Fibroblast of mammary gland (primary cell): ENCODE data around the gene ASPHD1.

Source experiments
- DNase-seq: peaks from one replicate; pipeline ENCODE4 v3.0.0-alpha.2; 2010; ENCODE audit warnings: low read depth
- H3K4me3 ChIP-seq: 2 replicates; pipeline ENCODE4 v1.5.1; 2011; ENCODE audit warnings: low read depth, mild to moderate bottlenecking, low read length, moderate library complexity; ENCODE audit not compliant: control insufficient read depth
- CTCF ChIP-seq: conservative IDR thresholded peaks from 2 replicates; pipeline ENCODE4 v1.5.1; 2011; ENCODE audit warnings: low read depth, low read length, inconsistent platforms; ENCODE audit not compliant: control insufficient read depth, insufficient read depth

ASPHD1 gene

DNA sequence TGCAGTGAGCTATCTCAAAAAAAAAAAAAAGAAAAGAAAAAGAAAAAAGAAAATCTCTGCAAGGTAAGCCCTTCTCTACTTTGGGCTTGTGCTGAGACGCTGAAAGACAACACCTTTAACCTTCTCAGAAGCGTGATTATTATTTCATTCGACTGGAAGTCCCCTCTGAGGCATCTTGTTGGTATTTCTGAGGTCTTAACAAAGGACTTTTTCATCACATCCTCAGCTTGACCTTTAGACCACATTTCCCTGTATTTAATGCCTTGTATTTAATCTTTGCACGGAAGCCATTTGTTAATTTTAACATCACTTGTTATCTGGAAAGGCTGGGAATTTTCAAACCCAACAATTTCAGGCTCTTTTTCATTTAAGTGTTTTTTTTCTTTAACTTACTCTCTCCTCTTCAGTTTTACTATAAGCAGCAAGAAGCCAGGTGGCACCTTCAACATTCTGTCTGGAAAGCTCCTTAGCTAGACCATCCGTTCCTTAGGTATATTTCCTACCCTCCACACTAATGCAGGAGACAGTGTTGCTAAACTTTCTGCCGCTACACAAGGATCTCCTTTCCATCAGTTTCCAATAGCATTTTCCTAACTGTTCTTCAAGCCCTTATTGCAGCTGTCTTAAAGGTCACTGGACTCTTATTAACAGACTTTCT lies 15.4 kb downstream of the ASPHD1 start:
- TF ChIP-seq CTCF: no peak
- no peak for DNase-seq
- H3K4me3 ChIP-seq: no peak overlapping the region

DNA sequence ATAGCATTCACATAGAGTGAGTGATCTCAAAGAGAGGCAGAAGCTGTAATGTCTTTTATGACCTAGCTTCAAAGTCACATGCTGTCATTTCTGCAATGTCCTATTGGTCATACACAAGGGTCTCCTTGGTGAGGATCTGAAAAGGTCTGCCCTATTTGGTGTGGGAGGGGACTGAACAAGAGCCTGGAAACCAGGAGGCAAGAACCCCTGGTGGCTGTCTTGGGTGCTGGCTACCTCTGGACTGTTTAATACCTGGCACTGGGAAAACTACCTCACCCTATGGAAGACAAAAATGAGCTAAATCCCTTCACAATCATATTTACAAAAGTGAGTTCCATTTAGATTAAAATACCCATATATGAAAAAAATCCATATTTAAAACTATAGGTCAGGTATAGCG lies 16.7 kb downstream of the ASPHD1 start:
- no peak for TF ChIP-seq CTCF
- no peak for DNase-seq
- no peak overlapping the region for H3K4me3 ChIP-seq

DNA sequence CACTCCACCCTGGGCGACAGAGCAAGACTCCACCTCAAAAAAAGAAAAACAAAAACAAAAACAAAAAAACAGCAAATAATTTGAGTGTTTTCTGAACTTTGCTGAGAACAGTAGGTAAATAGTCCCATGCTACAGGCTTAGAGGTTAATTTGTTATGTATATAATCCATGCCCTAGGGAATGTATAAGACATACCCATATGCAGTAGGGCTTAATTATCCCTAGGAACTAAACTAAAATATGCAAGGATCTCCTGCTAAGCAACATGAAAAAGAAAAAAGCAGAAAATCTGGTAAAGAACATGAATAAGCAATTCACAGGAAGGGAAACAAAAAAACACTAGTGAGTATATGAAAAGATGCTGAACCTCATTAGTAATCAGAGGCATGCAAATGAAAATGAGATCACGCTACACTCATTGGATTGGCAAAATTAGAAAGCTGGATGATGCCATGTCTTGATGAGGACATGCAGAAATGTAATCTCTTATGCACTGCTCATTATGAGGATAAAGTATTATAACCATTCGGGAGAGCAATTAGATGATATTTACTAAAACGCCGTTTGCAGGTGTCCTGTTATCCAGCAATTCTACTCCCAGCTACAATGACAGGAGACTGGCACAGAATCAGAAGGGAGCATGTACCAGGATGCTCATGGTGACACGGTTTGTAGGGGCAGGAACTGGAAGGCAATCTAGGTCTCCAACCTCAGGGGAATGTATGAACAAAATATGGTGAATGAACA lies 20.2 kb downstream of the ASPHD1 start:
- no peak for DNase-seq
- no peak for TF ChIP-seq CTCF
- no peak overlapping the region for H3K4me3 ChIP-seq

DNA sequence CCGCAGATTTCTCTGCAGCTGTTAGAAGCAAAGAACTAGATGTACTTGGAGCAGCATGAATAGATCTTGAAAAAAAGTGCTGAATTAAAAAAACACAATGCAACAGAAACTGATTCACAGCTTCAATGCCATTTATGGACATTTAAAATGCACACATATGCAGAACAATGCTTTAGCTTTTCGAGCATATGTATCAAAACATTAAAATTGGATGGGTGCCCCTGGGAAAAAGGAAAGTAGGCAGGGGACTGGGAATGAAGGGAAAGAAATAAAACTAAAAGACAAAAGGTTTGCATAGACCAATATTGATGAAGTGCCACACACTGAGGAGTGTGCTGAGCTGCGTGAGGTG lies 20.7 kb downstream of the ASPHD1 start:
- DNase-seq: no peak
- no peak overlapping the region for H3K4me3 ChIP-seq
- no peak for TF ChIP-seq CTCF

- TF ChIP-seq CTCF: no peak
- H3K4me3 ChIP-seq: no peak overlapping the region
- no peak for DNase-seq
These were observed 22.0 kb downstream of the ASPHD1 start for GRCh38 chr16:29922326-29922725.

DNA sequence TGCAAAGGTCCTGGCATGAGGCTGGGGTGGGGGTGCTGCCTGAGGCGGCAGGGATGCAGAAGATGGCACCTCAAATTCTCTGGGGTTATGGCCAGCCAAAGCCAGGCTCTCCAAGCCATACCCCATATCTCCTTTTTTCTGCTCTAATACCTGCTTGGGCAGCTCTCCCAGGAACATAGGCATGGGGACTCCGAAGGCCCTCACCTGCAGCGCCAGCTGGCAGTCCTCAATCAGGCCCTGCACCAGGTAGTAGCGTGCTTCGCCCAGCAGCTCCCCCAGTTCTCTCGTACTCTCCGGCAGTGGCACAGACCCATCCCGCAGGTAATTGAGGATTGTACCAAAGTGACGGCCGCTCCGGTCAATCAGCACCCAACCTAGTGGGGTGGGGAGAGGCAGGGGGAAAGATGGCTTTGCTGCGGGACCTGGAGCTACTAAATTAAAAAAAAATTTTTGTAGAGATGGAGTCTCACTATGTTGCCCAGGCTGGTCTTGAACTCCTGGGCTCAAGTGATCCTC lies 22.8 kb downstream of the ASPHD1 start:
- H3K4me3 ChIP-seq: no peak overlapping the region
- no peak for TF ChIP-seq CTCF
- no peak for DNase-seq
